HCT116 (cell line): ENCODE results near the gene FLCN. TPM values are rescaled to one million over a fixed set of nuclear protein-coding genes. Genes with fewer than 3 reads are reported as not detected.

ENCODE experiments used
- ATAC-seq: fragments of 200-7000 bp; cut with Tn5 transposase; 2 replicates; pipeline ENCODE4 v1.9.1; 2020; ENCODE audit warnings: mild to moderate bottlenecking, moderate library complexity
- BruUV-seq: library from RNA; stranded (reverse); fragments of 400-500 nt; replicated peaks from 2 replicates; lab custom pipeline; 2021; lab: Mats Ljungman, UMichigan
- CTCF ChIA-PET: fragments of 300-600 bp; sonication (Branson Sonifier 250); formaldehyde crosslinking; loops from one replicate; lab custom pipeline; 2021; ENCODE audit warnings: antibody characterized with exemption; lab: Charles Lee
- POLR2A ChIA-PET: fragments of 300-600, 350-600 bp; sonication (Branson Sonifier 250); formaldehyde crosslinking; loops from one replicate; lab custom pipeline; 2021; ENCODE audit warnings: antibody characterized with exemption; lab: Charles Lee
- RAD21 ChIA-PET, 2 experiments: fragments of 300-600 bp; sonication (Branson Sonifier 250); formaldehyde crosslinking; loops; one replicate each; lab custom pipeline; 2023; ENCODE audit warnings: low total read pairs in 2 of 2; ENCODE audit not compliant: uncharacterized antibody in 2 of 2, unreplicated experiment in 2 of 2, low non-redundant PET in 1 of 2; lab: Charles Lee
- DNase-seq: peaks from one replicate; pipeline ENCODE4 v3.0.0-alpha.2; 2010; ENCODE audit warnings: low read depth, low spot score
- H2AFZ ChIP-seq: fragments of 200-600 bp; shearing (Covaris generic), sonication (generic); 2 replicates; pipeline ENCODE4 v1.6.1; 2017; ENCODE audit warnings: low read depth, mixed run types, mixed read lengths, antibody characterized with exemption, low read length; ENCODE audit not compliant: poor library complexity, severe bottlenecking
- H3K27ac ChIP-seq: 2 replicates; pipeline ENCODE4 v1.5.1; 2012; ENCODE audit warnings: low read depth, low read length
- H3K27me3 ChIP-seq: fragments of 200-600 bp; sonication (generic); 2 replicates; pipeline ENCODE4 v1.6.1; 2016; ENCODE audit warnings: mixed run types, low read length, mixed read lengths; ENCODE audit not compliant: insufficient read depth
- H3K36me3 ChIP-seq, 2 experiments: fragments of 200-500 bp in 1 of 2; fragments of 200-600 bp in 1 of 2; sonication (Bioruptor generic) in 1 of 2; sonication (generic) in 1 of 2; 2 replicates each; pipeline versions ENCODE4 v1.5.1 to v1.6.1; 2014 to 2016; ENCODE audit warnings: low read length in 2 of 2, inconsistent platforms in 1 of 2, mixed read lengths in 1 of 2, mixed run types in 1 of 2; ENCODE audit not compliant: insufficient read depth in 2 of 2, control insufficient read depth in 1 of 2
- H3K4me1 ChIP-seq, 2 experiments: fragments of 200-600 bp in 1 of 2; sonication (generic) in 1 of 2; 2 replicates each; pipeline versions ENCODE4 v1.5.1 to v1.6.1; 2012 to 2017; ENCODE audit warnings: low read length in 2 of 2, inconsistent platforms in 1 of 2, mild to moderate bottlenecking in 1 of 2, mixed read lengths in 1 of 2, mixed run types in 1 of 2, moderate library complexity in 1 of 2; ENCODE audit not compliant: insufficient read depth in 2 of 2, control insufficient read depth in 1 of 2
- H3K4me2 ChIP-seq: fragments of 200-600 bp; sonication (generic); 2 replicates; pipeline ENCODE4 v1.6.1; 2017; ENCODE audit warnings: mixed run types, low read length, mixed read lengths
- H3K4me3 ChIP-seq, 2 experiments: fragments of 200-600 bp in 1 of 2; sonication (generic) in 1 of 2; replicated peaks in 1 of 2; 2 replicates each; pipeline ENCODE4 v1.5.1; 2011 to 2016; ENCODE audit warnings: low read length in 2 of 2, control low read depth in 1 of 2, low read depth in 1 of 2, mild to moderate bottlenecking in 1 of 2, mixed read lengths in 1 of 2, mixed run types in 1 of 2
- H3K79me2 ChIP-seq: fragments of 200-600 bp; sonication (generic); 2 replicates; pipeline ENCODE4 v1.6.1; 2017; ENCODE audit warnings: mild to moderate bottlenecking, mixed run types, low read length, moderate library complexity, mixed read lengths; ENCODE audit not compliant: insufficient read depth
- H3K9ac ChIP-seq: fragments of 200-600 bp; sonication (generic); 2 replicates; pipeline ENCODE4 v1.6.1; 2016; ENCODE audit warnings: low read length, mixed read lengths
- H3K9me2 ChIP-seq: fragments of 200-600 bp; sonication (generic), shearing (Covaris generic); 2 replicates; pipeline ENCODE4 v1.6.1; 2017; ENCODE audit warnings: mixed run types, mild to moderate bottlenecking, moderate library complexity; ENCODE audit not compliant: insufficient read depth
- H3K9me3 ChIP-seq, 2 experiments: fragments of 200-500 bp in 1 of 2; fragments of 200-600 bp in 1 of 2; sonication (Bioruptor generic) in 1 of 2; sonication (generic) in 1 of 2; 2 replicates each; pipeline ENCODE4 v1.6.1; 2014 to 2017; ENCODE audit warnings: low read length in 2 of 2, mixed read lengths in 2 of 2, inconsistent platforms in 1 of 2, low read depth in 1 of 2, mild to moderate bottlenecking in 1 of 2, mixed run types in 1 of 2, moderate library complexity in 1 of 2; ENCODE audit not compliant: control insufficient read depth in 1 of 2, insufficient read depth in 1 of 2
- H4K20me1 ChIP-seq: fragments of 200-600 bp; sonication (generic), shearing (Covaris generic); 2 replicates; pipeline ENCODE4 v1.6.1; 2017; ENCODE audit warnings: mixed run types, mild to moderate bottlenecking, moderate library complexity; ENCODE audit not compliant: insufficient read depth
- CBX3 ChIP-seq: IDR thresholded peaks from 2 replicates; pipeline ENCODE4 v1.6.1; 2012; ENCODE audit warnings: low read depth
- CEBPB ChIP-seq: IDR thresholded peaks from 2 replicates; pipeline ENCODE4 v1.6.1; 2012; ENCODE audit warnings: low read depth
- EGR1 ChIP-seq: IDR thresholded peaks from 2 replicates; pipeline ENCODE4 v1.6.1; 2012; ENCODE audit warnings: low read depth
- ELF1 ChIP-seq: IDR thresholded peaks from 2 replicates; pipeline ENCODE4 v1.6.1; 2012; ENCODE audit warnings: low read depth, borderline replicate concordance
- EZH2phosphoT487 ChIP-seq: fragments of 200-600 bp; IDR thresholded peaks from 2 replicates; pipeline ENCODE4 v1.6.1; 2018; ENCODE audit warnings: antibody characterized with exemption, borderline replicate concordance
- FOSL1 ChIP-seq: IDR thresholded peaks from 2 replicates; pipeline ENCODE4 v1.6.1; 2012; ENCODE audit warnings: low read depth
- JUND ChIP-seq: IDR thresholded peaks from 2 replicates; pipeline ENCODE4 v1.6.1; 2012
- POLR2A ChIP-seq: IDR thresholded peaks from 2 replicates; pipeline ENCODE4 v1.7.0; 2011; ENCODE audit warnings: borderline replicate concordance; ENCODE audit not compliant: insufficient read depth, insufficient read length; ENCODE audit errors: extremely low read depth
- POLR2AphosphoS5 ChIP-seq: IDR thresholded peaks from 2 replicates; pipeline ENCODE4 v1.6.1; 2011; ENCODE audit warnings: mild to moderate bottlenecking, low read depth, low read length, moderate library complexity
- RAD21 ChIP-seq: IDR thresholded peaks from 2 replicates; pipeline ENCODE4 v1.6.1; 2012; ENCODE audit warnings: low read depth, mild to moderate bottlenecking
- SIN3A ChIP-seq: IDR thresholded peaks from 2 replicates; pipeline ENCODE4 v1.6.1; 2012; ENCODE audit warnings: low read depth
- SRF ChIP-seq: IDR thresholded peaks from 2 replicates; pipeline ENCODE4 v1.6.1; 2012; ENCODE audit warnings: low read depth
- TCF7L2 ChIP-seq: IDR thresholded peaks from 2 replicates; pipeline ENCODE4 v1.7.0; 2011; ENCODE audit warnings: borderline replicate concordance, inconsistent platforms; ENCODE audit not compliant: insufficient read depth, insufficient read length; ENCODE audit errors: extremely low read depth
- YY1 ChIP-seq: IDR thresholded peaks from 2 replicates; pipeline ENCODE4 v1.6.1; 2011; ENCODE audit warnings: low read length, low read depth, moderate library complexity, mild to moderate bottlenecking; ENCODE audit not compliant: insufficient replicate concordance; ENCODE audit errors: extremely low read depth
- ZFX ChIP-seq: fragments of 450-650 bp; IDR thresholded peaks from 2 replicates; pipeline ENCODE4 v1.6.1; 2017
- ZNF274 ChIP-seq: fragments of 200-500 bp; sonication (Bioruptor generic); IDR thresholded peaks from 2 replicates; pipeline ENCODE4 v1.6.1; 2014; ENCODE audit warnings: mild to moderate bottlenecking, low read depth, low read length, inconsistent platforms
- intact Hi-C: fragments of 100-400 bp; cut with micrococcal nuclease; formaldehyde crosslinking; loops from 2 replicates; pipeline ENCODE4 v1.10.0; 2022
- total RNA-seq: library from RNA; stranded (reverse); gene quantifications from one replicate; pipeline ENCODE4 v1.2.1, GENCODE V29; 2021; ENCODE audit not compliant: unreplicated experiment
- TF ChIP-seq, protein P1 (sequence below): IDR thresholded peaks from 2 replicates; pipeline ENCODE4 v1.6.1; 2011; ENCODE audit warnings: mild to moderate bottlenecking, low read length, moderate library complexity; ENCODE audit not compliant: insufficient replicate concordance; ENCODE audit errors: extremely low read depth
- TF ChIP-seq, protein P2 (sequence below): IDR thresholded peaks from 2 replicates; pipeline ENCODE4 v1.6.1; 2012
- TF ChIP-seq, protein P3 (sequence below): IDR thresholded peaks from 2 replicates; pipeline ENCODE4 v1.6.1; 2012

Gene FLCN
- total RNA-seq, 1 experiment from 2014 or later, result 23.7 TPM

DNA sequence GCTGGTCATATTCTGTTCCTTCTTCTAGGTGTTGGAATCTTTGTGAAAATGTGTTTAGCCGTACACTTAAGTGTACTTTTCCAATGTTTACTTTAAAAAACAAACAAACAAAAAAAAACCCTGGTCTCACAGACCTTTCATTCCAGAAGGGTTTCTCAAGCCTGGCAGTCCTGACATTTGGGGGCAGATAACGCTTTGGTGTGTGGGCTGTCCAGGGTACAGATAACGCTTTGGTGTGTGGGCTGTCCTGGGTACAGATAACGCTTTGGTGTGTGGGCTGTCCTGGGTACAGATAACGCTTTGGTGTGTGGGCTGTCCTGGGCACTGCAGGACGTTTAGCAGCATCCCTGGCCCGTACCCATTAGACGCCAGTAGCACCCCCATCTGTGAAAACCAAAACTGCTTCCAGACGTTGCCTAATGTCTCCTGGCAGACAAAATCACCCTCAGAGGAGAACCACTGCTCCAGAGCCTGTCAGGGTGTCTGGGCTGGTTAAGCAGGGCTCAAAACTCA, 15.2 kb upstream of the FLCN start:
- BruUV-seq, result no TSS peak
- no peaks in the 10 kb centered on the region for H4K20me1 ChIP-seq
- no peak overlapping the region for H3K27ac ChIP-seq
- H3K4me3 ChIP-seq, result no peak overlapping the region
- no peak overlapping the region for H3K9ac ChIP-seq
- intact Hi-C loops, result no loop called here
- H3K9me2 ChIP-seq, result no peaks in the 10 kb centered on the region
- CTCF ChIA-PET, result no interaction called here
- H3K4me1 ChIP-seq, result no peaks in the 10 kb centered on the region
- no peak for TF ChIP-seq ELF1
- no peak for TF ChIP-seq EGR1
- TF ChIP-seq CEBPB, result no peak
- TF ChIP-seq, protein P1, sequence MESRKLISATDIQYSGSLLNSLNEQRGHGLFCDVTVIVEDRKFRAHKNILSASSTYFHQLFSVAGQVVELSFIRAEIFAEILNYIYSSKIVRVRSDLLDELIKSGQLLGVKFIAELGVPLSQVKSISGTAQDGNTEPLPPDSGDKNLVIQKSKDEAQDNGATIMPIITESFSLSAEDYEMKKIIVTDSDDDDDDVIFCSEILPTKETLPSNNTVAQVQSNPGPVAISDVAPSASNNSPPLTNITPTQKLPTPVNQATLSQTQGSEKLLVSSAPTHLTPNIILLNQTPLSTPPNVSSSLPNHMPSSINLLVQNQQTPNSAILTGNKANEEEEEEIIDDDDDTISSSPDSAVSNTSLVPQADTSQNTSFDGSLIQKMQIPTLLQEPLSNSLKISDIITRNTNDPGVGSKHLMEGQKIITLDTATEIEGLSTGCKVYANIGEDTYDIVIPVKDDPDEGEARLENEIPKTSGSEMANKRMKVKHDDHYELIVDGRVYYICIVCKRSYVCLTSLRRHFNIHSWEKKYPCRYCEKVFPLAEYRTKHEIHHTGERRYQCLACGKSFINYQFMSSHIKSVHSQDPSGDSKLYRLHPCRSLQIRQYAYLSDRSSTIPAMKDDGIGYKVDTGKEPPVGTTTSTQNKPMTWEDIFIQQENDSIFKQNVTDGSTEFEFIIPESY, result no peak
- TF ChIP-seq POLR2AphosphoS5, result no peak
- TF ChIP-seq SRF, result no peak
- TF ChIP-seq YY1, result no peak
- TF ChIP-seq ZFX, result no peak
- no peak for TF ChIP-seq RAD21
- no peak for TF ChIP-seq CBX3
- TF ChIP-seq ZNF274, result no peak
- TF ChIP-seq TCF7L2, result no peak
- TF ChIP-seq, protein P2, sequence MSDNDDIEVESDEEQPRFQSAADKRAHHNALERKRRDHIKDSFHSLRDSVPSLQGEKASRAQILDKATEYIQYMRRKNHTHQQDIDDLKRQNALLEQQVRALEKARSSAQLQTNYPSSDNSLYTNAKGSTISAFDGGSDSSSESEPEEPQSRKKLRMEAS, result no peak
- TF ChIP-seq, protein P3, sequence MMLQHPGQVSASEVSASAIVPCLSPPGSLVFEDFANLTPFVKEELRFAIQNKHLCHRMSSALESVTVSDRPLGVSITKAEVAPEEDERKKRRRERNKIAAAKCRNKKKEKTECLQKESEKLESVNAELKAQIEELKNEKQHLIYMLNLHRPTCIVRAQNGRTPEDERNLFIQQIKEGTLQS, result no peak
- no peak for TF ChIP-seq EZH2phosphoT487
- TF ChIP-seq FOSL1, result no peak
- TF ChIP-seq POLR2A, result no peak
- no peak for TF ChIP-seq SIN3A
- TF ChIP-seq JUND, result no peak
- TF ChIP-seq, all 23 proteins: peak for 0
- peaks cover 37 to 47% of the 10 kb centered on the region in 2 experiments; a peak in 3 of 4 replicates for H3K36me3 ChIP-seq
- H3K79me2 ChIP-seq, result no peaks in the 10 kb centered on the region; the same call in 1 of the 2 replicates
- H2AFZ ChIP-seq, result no peak overlapping the region
- POLR2A ChIA-PET, result no interaction called here
- ATAC-seq (no peak), DNase-seq (no peak)
- RAD21 ChIA-PET, result no interaction called here
- H3K27me3 ChIP-seq, result no peaks in the 10 kb centered on the region
- no peak overlapping the region for H3K4me2 ChIP-seq
- no peaks in the 10 kb centered on the region for H3K9me3 ChIP-seq
